C4-2B (cell line): ENCODE results near the gene PYCR2.

Source experiments
- H3K27ac ChIP-seq: fragments of 450-650 bp; 2 replicates; pipeline ENCODE4 v1.5.1; 2017
- ZFX ChIP-seq: fragments of 450-650 bp; IDR thresholded peaks from 2 replicates; pipeline ENCODE4 v1.6.1; 2017
- TF ChIP-seq, protein P1 (sequence below): fragments of 450-650 bp; conservative IDR thresholded peaks from 2 replicates; pipeline ENCODE4 v1.5.1; 2017; ENCODE audit warnings: mild to moderate bottlenecking

The PYCR2 gene

GRCh38 chr1:225962440-225962975 is 38.5 kb upstream of the PYCR2 start:
- TF ChIP-seq ZFX: no peak
- TF ChIP-seq, protein P1, sequence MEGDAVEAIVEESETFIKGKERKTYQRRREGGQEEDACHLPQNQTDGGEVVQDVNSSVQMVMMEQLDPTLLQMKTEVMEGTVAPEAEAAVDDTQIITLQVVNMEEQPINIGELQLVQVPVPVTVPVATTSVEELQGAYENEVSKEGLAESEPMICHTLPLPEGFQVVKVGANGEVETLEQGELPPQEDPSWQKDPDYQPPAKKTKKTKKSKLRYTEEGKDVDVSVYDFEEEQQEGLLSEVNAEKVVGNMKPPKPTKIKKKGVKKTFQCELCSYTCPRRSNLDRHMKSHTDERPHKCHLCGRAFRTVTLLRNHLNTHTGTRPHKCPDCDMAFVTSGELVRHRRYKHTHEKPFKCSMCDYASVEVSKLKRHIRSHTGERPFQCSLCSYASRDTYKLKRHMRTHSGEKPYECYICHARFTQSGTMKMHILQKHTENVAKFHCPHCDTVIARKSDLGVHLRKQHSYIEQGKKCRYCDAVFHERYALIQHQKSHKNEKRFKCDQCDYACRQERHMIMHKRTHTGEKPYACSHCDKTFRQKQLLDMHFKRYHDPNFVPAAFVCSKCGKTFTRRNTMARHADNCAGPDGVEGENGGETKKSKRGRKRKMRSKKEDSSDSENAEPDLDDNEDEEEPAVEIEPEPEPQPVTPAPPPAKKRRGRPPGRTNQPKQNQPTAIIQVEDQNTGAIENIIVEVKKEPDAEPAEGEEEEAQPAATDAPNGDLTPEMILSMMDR: peak; percentile 85

DNA sequence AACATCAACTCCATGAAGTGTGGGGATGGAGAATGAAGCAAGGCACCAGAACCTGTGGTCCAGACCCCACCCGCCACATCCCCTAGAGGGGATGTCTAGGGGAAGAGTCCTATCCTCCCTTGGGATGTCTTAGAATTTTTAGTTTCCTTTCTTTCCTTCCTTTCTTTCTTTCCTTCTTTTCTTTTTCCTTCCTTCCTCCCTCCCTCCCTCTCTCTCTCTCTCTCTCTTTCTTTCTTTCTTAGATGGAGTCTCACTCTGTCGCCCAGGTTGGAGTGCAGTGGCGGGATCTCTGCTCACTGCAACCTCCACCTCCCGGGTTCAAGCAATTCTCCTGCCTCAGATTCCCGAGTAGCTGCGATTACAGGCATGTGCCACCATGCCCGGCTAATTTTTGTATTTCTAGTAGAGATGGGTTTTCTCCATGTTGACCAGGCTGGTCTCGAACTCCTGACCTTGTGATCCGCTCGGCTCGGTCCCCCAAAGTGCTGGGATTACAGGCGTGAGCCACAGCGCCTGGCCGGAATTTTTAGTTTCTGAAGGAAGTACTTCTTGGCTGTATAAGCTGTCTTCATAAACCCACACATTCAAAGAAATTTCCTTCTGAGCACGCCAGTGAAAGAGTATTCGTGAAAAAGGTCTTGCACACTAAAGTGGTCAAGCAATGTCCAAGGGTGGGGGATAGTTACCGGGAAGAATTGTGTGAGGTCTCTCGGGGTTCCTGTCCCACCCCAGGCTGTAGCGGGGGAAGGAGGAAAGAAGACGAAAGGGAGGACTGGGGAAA is 37.8 kb upstream of the PYCR2 start:
- no peak overlapping the region for H3K27ac ChIP-seq
- TF ChIP-seq, protein P1: no peak
- no peak for TF ChIP-seq ZFX

More at GRCh38 chr1:225962440-225962975, 38.5 kb upstream of the PYCR2 start:
- H3K27ac ChIP-seq: no peak overlapping the region

DNA sequence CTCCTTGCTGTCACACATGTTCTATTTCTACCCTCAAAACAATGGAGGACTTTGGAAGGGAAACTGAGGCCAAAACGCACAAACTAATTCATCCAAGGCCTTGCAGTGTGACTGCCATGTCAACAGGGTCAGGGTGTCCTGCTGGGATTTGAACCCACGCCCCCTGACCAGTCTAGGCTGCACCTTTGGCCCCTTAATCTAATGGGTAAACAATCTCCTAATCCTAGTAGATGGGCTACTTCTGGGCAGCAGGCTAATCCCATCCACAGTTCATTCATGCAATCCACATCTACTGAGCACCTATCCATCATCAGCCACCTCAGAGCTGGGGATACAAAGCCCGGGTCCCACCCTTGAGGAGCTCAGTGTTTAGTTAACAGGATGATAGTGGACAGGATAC is 34.0 kb upstream of the PYCR2 start:
- TF ChIP-seq, protein P1: no peak
- no peak for TF ChIP-seq ZFX
- H3K27ac ChIP-seq: no peak overlapping the region

DNA sequence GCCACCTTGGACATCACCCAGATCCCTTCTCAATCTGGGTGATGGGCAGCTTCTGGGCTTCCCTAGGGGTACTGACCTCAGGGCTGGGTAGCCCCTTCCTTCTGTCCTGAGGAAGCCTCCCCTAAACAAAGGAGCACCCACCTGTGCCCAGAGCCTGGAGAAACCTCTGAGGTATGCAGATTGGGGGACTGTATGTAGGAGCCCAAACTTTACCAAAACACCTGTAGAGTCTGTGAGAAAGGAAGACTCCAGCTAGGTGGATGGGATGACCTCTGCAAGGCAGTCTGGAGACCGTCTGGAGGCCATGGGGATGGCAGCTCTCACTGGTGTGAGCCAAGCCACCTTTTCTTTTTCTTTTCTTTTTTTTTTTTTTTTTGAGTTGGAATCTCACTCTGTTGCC is 30.7 kb upstream of the PYCR2 start:
- H3K27ac ChIP-seq: no peak overlapping the region
- TF ChIP-seq, protein P1: no peak
- no peak for TF ChIP-seq ZFX

DNA sequence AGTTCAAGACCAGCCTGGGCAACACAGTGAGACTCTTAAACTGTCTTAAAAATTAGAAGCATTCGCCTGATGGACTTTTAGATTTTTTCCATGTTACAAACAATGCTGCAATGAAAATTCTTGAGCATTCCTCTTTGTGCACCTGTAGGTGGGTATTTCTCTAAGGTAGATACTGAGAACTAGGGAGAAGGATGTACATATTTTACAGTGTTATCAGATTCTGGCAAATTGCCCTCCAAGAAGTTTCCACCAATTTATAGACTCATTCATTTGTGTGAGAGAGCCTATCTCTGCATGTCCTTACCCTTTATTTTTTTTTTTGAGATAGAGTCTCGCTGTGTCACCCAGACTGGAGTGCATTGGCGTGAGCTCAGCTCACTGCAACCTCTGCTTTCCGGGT is 29.3 kb upstream of the PYCR2 start:
- TF ChIP-seq, protein P1: no peak
- TF ChIP-seq ZFX: no peak
- H3K27ac ChIP-seq: no peak overlapping the region

- no peak overlapping the region for H3K27ac ChIP-seq
- no peak for TF ChIP-seq ZFX
- TF ChIP-seq, protein P1: no peak
These were observed 27.0 kb upstream of the PYCR2 start for GRCh38 chr1:225950905-225951497.

- TF ChIP-seq ZFX: no peak
- TF ChIP-seq, protein P1: no peak
- H3K27ac ChIP-seq: no peak overlapping the region
These were observed 25.0 kb upstream of the PYCR2 start for GRCh38 chr1:225949041-225949440.
